ENCODE results near the gene TDP2. TPM values are rescaled to one million over a fixed set of nuclear protein-coding genes. Genes with fewer than 3 reads are reported as not detected.

The TDP2 gene
- total RNA-seq, 1 experiment from 2014 or later, result 33.6 TPM

DNA sequence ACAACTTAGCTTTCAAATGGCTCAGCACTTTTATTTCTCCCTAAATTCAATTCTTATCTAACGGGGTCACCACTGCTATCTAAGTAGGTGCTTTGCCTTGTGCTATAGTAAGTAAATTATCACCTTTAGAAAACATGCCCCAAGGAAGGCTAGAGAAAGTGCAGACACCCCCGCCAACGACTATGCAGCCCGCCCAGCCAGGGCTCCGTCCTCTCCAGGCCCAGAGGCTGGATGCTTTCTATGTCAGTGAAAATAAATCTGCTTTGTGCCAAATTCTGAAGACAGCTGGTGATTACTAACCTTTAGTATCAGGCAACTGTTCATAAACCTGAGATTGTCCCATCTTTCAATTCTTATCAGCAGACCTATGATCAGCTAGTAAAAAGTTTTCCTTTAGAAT lies 35.0 kb downstream of the TDP2 start:
- H3K27me3 ChIP-seq (ENCODE audit: control insufficient read depth, insufficient read depth, low read length), result no peaks in the 10 kb centered on the region
- TF ChIP-seq TCF7L2 (IDR thresholded peaks at IDR 0.05; ENCODE audit: low read depth, low read length) (no peak), POLR2AphosphoS5 (IDR thresholded peaks at IDR 0.05; ENCODE audit: low read depth, low read length) (no peak), SIN3A (IDR thresholded peaks at IDR 0.05; ENCODE audit: borderline replicate concordance, insufficient read depth, low read depth, low read length) (no peak)
- TF ChIP-seq, protein P1, sequence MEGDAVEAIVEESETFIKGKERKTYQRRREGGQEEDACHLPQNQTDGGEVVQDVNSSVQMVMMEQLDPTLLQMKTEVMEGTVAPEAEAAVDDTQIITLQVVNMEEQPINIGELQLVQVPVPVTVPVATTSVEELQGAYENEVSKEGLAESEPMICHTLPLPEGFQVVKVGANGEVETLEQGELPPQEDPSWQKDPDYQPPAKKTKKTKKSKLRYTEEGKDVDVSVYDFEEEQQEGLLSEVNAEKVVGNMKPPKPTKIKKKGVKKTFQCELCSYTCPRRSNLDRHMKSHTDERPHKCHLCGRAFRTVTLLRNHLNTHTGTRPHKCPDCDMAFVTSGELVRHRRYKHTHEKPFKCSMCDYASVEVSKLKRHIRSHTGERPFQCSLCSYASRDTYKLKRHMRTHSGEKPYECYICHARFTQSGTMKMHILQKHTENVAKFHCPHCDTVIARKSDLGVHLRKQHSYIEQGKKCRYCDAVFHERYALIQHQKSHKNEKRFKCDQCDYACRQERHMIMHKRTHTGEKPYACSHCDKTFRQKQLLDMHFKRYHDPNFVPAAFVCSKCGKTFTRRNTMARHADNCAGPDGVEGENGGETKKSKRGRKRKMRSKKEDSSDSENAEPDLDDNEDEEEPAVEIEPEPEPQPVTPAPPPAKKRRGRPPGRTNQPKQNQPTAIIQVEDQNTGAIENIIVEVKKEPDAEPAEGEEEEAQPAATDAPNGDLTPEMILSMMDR (IDR thresholded peaks at IDR 0.05), result no peak
- TF ChIP-seq, protein P2, sequence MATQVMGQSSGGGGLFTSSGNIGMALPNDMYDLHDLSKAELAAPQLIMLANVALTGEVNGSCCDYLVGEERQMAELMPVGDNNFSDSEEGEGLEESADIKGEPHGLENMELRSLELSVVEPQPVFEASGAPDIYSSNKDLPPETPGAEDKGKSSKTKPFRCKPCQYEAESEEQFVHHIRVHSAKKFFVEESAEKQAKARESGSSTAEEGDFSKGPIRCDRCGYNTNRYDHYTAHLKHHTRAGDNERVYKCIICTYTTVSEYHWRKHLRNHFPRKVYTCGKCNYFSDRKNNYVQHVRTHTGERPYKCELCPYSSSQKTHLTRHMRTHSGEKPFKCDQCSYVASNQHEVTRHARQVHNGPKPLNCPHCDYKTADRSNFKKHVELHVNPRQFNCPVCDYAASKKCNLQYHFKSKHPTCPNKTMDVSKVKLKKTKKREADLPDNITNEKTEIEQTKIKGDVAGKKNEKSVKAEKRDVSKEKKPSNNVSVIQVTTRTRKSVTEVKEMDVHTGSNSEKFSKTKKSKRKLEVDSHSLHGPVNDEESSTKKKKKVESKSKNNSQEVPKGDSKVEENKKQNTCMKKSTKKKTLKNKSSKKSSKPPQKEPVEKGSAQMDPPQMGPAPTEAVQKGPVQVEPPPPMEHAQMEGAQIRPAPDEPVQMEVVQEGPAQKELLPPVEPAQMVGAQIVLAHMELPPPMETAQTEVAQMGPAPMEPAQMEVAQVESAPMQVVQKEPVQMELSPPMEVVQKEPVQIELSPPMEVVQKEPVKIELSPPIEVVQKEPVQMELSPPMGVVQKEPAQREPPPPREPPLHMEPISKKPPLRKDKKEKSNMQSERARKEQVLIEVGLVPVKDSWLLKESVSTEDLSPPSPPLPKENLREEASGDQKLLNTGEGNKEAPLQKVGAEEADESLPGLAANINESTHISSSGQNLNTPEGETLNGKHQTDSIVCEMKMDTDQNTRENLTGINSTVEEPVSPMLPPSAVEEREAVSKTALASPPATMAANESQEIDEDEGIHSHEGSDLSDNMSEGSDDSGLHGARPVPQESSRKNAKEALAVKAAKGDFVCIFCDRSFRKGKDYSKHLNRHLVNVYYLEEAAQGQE (IDR thresholded peaks at IDR 0.05; ENCODE audit: insufficient read depth in 1 of 2, low read depth in 2 of 2, low read length in 1 of 2), result no peak
- no peak for ATAC-seq
- H3K4me3 ChIP-seq (ENCODE audit: low read depth in 2 of 2, low read length in 2 of 2), result no peak overlapping the region
- no peaks in the 10 kb centered on the region for H3K4me1 ChIP-seq (ENCODE audit: control insufficient read depth, insufficient read depth, low read length)
- no peak overlapping the region for H3K27ac ChIP-seq (ENCODE audit: low read length)
- BruUV-seq (replicated peaks), result no TSS peak
- H3K9me3 ChIP-seq (ENCODE audit: control insufficient read depth, insufficient read depth, low read depth, low read length), result no peaks in the 10 kb centered on the region; the same call in 1 of the 2 replicates
- DNase-seq (ENCODE audit: low read depth, low spot score), result no peak
- CTCF ChIA-PET, result no interaction called here
- no peaks in the 10 kb centered on the region for H3K36me3 ChIP-seq (ENCODE audit: control insufficient read depth, insufficient read depth, low read length)
- intact Hi-C loops (cut with micrococcal nuclease; ENCODE audit: unreplicated experiment), result no loop called here
- in situ Hi-C loops (cut with HindIII; ENCODE audit: low pct_unique_long_range_greater_than_20kb, low sequenced_read_pairs), result no loop called here
- POLR2A ChIA-PET, result no interaction called here

DNA sequence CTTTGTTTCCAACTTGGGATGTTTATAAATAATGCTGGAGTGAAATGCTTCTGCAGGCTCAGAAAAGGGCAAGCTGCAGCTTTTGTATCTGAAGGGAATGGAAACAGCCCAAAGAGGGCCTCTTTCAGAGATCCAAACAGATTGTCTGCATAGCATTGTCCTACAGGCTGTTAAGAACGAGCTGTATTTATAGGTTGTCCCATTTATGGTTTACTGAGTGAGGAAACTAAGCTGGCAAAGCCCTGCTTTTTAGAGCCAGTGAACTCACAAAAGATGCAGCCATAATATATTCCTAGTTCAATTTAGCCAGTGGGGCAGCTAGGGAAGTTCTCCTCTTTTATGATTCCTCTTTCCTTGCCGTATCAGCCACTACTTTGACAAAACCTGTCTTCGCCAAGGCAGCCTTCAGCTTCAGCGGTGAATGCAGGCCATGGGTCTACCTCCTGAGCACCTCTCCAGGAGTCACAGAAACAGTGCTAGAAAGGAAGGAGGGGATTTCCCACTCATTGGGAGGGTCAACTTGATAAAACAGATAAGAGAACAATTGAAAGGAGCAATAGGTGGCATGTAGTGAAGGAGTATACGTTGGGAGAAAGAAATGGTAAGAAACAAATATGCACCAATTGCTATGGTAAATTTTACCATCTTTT lies 35.7 kb downstream of the TDP2 start:
- ATAC-seq, result no peak

More for the DNA sequence above, 35.7 kb downstream of the TDP2 start:
- Histone ChIP-seq H3K9me3 (ENCODE audit: control insufficient read depth, insufficient read depth, low read depth, low read length) (no peaks in the 10 kb centered on the region; the same call in 1 of the 2 replicates), H3K4me3 (ENCODE audit: low read depth in 2 of 2, low read length in 2 of 2) (no peak overlapping the region), H3K36me3 (ENCODE audit: control insufficient read depth, insufficient read depth, low read length) (no peaks in the 10 kb centered on the region), H3K27me3 (ENCODE audit: control insufficient read depth, insufficient read depth, low read length) (no peaks in the 10 kb centered on the region), H3K4me1 (ENCODE audit: control insufficient read depth, insufficient read depth, low read length) (no peaks in the 10 kb centered on the region), H3K27ac (ENCODE audit: low read length) (no peak overlapping the region)
- BruUV-seq (replicated peaks), result no TSS peak
- CTCF ChIA-PET, result no interaction called here
- TF ChIP-seq POLR2AphosphoS5 (IDR thresholded peaks at IDR 0.05; ENCODE audit: low read depth, low read length) (no peak), TCF7L2 (IDR thresholded peaks at IDR 0.05; ENCODE audit: low read depth, low read length) (no peak), SIN3A (IDR thresholded peaks at IDR 0.05; ENCODE audit: borderline replicate concordance, insufficient read depth, low read depth, low read length) (no peak)
- TF ChIP-seq, protein P2 (IDR thresholded peaks at IDR 0.05; ENCODE audit: insufficient read depth in 1 of 2, low read depth in 2 of 2, low read length in 1 of 2), result no peak
- TF ChIP-seq, protein P1 (IDR thresholded peaks at IDR 0.05), result no peak
- POLR2A ChIA-PET, result no interaction called here
- no peak for DNase-seq (ENCODE audit: low read depth, low spot score)
- intact Hi-C loops (cut with micrococcal nuclease; ENCODE audit: unreplicated experiment) (no loop called here), in situ Hi-C loops (cut with HindIII; ENCODE audit: low pct_unique_long_range_greater_than_20kb, low sequenced_read_pairs) (no loop called here)
